NCI-H226 (cell line): Measurements from ENCODE around the gene COL5A2.

ENCODE experiments used
- DNase-seq: peaks from one replicate; pipeline ENCODE4 v3.0.0-alpha.2; 2015

Gene COL5A2

GRCh38 chr2:189179570-189179950 is at the start of gene COL5A2:
Gene COL5A2 (minus strand): TSS chr2:189179761. CDS start chr2:189179604, 157 bp downstream.
- no peak for DNase-seq

GRCh38 chr2:189226017-189226416 is 46.5 kb upstream of the COL5A2 start:
- DNase-seq = no peak

GRCh38 chr2:189225032-189225431 is 45.5 kb upstream of the COL5A2 start:
- DNase-seq = no peak

- DNase-seq = peak; percentile 74
Measured at GRCh38 chr2:189222468-189223105, 43.0 kb upstream of the COL5A2 start.

GRCh38 chr2:189221811-189222467 is 42.4 kb upstream of the COL5A2 start:
- DNase-seq = peak; percentile 56

GRCh38 chr2:189218236-189218635 is 38.7 kb upstream of the COL5A2 start:
- no peak for DNase-seq

- peak; percentile 14 for DNase-seq
Measured at GRCh38 chr2:189217541-189217940, 38.0 kb upstream of the COL5A2 start.

GRCh38 chr2:189217051-189217450 is 37.5 kb upstream of the COL5A2 start:
- DNase-seq = no peak

- DNase-seq = no peak
Measured at GRCh38 chr2:189214484-189214883, 34.9 kb upstream of the COL5A2 start.

GRCh38 chr2:189213250-189213649 is 33.7 kb upstream of the COL5A2 start:
- DNase-seq = no peak

GRCh38 chr2:189210250-189211087 is 30.9 kb upstream of the COL5A2 start:
- DNase-seq = peak; percentile 81

- no peak for DNase-seq
Measured at GRCh38 chr2:189208254-189208653, 28.7 kb upstream of the COL5A2 start.

- no peak for DNase-seq
Measured at GRCh38 chr2:189204322-189204941, 24.9 kb upstream of the COL5A2 start.

- no peak for DNase-seq
Measured at GRCh38 chr2:189203177-189203799, 23.7 kb upstream of the COL5A2 start.

- DNase-seq = no peak
Measured at GRCh38 chr2:189199797-189200196, 20.2 kb upstream of the COL5A2 start.

- DNase-seq = no peak
Measured at GRCh38 chr2:189192766-189193165, 13.2 kb upstream of the COL5A2 start.

GRCh38 chr2:189191766-189192165 is 12.2 kb upstream of the COL5A2 start:
- DNase-seq = peak; percentile 12

- DNase-seq = no peak
Measured at GRCh38 chr2:189190685-189191084, 11.1 kb upstream of the COL5A2 start.

- no peak for DNase-seq
Measured at GRCh38 chr2:189188115-189188805, 8.7 kb upstream of the COL5A2 start.

- no peak for DNase-seq
Measured at GRCh38 chr2:189183170-189183569, 3.6 kb upstream of the COL5A2 start.

- DNase-seq = no peak
Measured at GRCh38 chr2:189181706-189182105, 2.1 kb upstream of the COL5A2 start.
